Activated CD8-positive, alpha-beta memory T cell treated with anti-CD3 and anti-CD28 coated beads, Interleukin-2, amount 10 ng/mL, durations not matched to agents 7 days and 5 days (primary cell): ENCODE results near the gene C1orf105. TPM values are rescaled to one million over a fixed set of nuclear protein-coding genes. Genes with fewer than 3 reads are reported as not detected.

Experiments used
- ATAC-seq: fragments of 150-1000 bp; cut with Tn5 transposase; one replicate; pipeline ENCODE4 v1.10.0; 2021; ENCODE audit warnings: moderate library complexity
- CTCF ChIA-PET: fragments of 350-600 bp; sonication (Branson Sonifier 250); formaldehyde crosslinking; loops from one replicate; lab custom pipeline; 2021; ENCODE audit warnings: antibody characterized with exemption; lab: Charles Lee
- DNase-seq: peaks from one replicate; pipeline ENCODE4 v3.0.0-alpha.2; 2020
- H3K27ac Mint-ChIP-seq: one replicate; pipeline ENCODE4 v1.8.0; 2021; ENCODE audit warnings: mild to moderate bottlenecking, mixed read lengths
- H3K27me3 Mint-ChIP-seq: one replicate; pipeline ENCODE4 v1.8.0; 2021; ENCODE audit warnings: mixed read lengths
- H3K36me3 Mint-ChIP-seq: one replicate; pipeline ENCODE4 v1.8.0; 2021; ENCODE audit warnings: mild to moderate bottlenecking, mixed read lengths
- H3K4me1 Mint-ChIP-seq: one replicate; pipeline ENCODE4 v1.8.0; 2021; ENCODE audit warnings: mixed read lengths
- H3K4me3 Mint-ChIP-seq: one replicate; pipeline ENCODE4 v1.8.0; 2021; ENCODE audit warnings: mild to moderate bottlenecking, moderate library complexity, mixed read lengths
- H3K9me3 Mint-ChIP-seq: one replicate; pipeline ENCODE4 v1.8.0; 2022; ENCODE audit warnings: low read depth, mixed read lengths
- total RNA-seq, 2 experiments: library from RNA; stranded (reverse); gene quantifications; one replicate each; pipeline ENCODE4 v1.2.3, GENCODE V29; 2021

C1orf105 gene
- total RNA-seq, 2 experiments from 2014 or later, result not detected

DNA sequence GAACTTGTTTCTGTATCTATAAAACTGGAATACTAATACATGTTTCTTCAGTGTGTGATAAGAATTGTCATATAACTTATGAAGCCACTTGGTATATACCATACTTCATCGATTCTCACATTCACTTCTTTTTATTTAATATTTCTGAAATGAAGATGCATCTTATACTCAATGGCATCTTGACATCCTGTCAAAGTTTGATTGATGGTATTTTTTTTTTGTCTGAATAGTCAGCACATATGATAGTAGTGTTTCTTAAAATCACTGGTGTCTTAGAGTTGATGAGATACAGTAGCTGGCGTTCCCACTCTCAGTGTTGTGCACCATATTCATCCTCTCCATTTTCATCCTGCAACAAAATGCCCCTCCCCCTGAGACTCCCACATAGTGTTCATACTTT, 34.4 kb upstream of the C1orf105 start:
- DNase-seq (no peak), ATAC-seq (no peak)
- H3K4me3 Mint-ChIP-seq, result no peak overlapping the region
- H3K36me3 Mint-ChIP-seq, result no peaks in the 10 kb centered on the region
- H3K27me3 Mint-ChIP-seq, result peaks cover 7% of the 10 kb centered on the region
- no peak overlapping the region for H3K27ac Mint-ChIP-seq
- peaks cover 4% of the 10 kb centered on the region for H3K4me1 Mint-ChIP-seq
- H3K9me3 Mint-ChIP-seq, result no peaks in the 10 kb centered on the region
- CTCF ChIA-PET, result no interaction called here

- Mint-ChIP-seq H3K4me1 (peaks cover 3% of the 10 kb centered on the region), H3K9me3 (no peaks in the 10 kb centered on the region), H3K27me3 (peaks cover 18% of the 10 kb centered on the region), H3K27ac (no peak overlapping the region), H3K36me3 (peaks cover 2% of the 10 kb centered on the region), H3K4me3 (no peak overlapping the region)
- DNase-seq (no peak), ATAC-seq (no peak)
- CTCF ChIA-PET, result no interaction called here
Measured at GRCh38 chr1:172388490-172388889, 32.0 kb upstream of the C1orf105 start.

- Mint-ChIP-seq H3K4me1 (peaks cover 17% of the 10 kb centered on the region), H3K27ac (no peak overlapping the region), H3K27me3 (peaks cover 18% of the 10 kb centered on the region), H3K4me3 (no peak overlapping the region), H3K36me3 (peaks cover 4% of the 10 kb centered on the region), H3K9me3 (no peaks in the 10 kb centered on the region)
- no peak for DNase-seq
- no peak for ATAC-seq
- CTCF ChIA-PET, result no interaction called here
Measured at GRCh38 chr1:172390301-172390682, 30.2 kb upstream of the C1orf105 start.

DNA sequence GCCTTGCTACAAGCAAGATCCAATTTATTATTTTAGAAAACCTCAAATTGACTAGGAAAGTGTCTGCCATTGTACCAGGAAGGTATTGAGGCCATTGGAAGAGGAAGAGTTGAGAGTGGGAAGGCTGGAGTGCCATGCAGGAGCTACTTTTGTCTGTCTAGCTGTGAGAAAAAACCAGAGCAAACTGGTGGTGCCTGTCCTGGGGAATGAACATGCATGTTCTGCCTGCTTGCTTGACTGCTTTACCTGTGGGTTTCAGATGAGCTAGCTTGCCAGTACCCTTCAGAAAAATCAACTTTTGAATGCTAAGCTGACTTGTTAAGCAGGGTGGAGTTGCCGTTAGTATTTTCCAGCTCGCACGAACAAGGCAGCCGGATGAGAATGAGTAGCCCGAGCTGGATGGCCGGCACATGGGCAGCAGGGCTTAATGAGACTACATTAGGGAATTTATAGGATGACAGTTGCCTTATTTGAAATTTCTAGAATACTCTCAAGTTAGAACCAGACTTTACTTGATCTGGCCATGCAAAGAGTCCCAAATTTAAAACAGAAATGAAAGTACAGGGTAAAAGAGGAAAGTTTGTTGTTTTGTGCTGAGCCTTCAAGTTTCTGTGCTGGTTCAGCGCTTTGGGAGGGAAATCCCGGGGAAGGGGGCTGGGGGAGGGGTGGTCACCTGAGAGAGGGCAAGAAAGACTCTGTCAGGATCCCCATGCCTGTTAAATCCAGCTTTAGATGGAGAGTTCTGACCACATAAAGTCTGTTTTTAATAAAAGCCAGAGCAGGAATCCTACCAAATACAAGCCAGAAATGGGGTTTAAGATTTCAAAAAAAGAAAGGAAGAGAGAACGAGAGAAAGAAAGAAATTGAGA, 29.6 kb upstream of the C1orf105 start:
- H3K27ac Mint-ChIP-seq, result no peak overlapping the region
- H3K4me3 Mint-ChIP-seq, result no peak overlapping the region
- ATAC-seq, result no peak

GRCh38 chr1:172391976-172392375, 28.5 kb upstream of the C1orf105 start:
- CTCF ChIA-PET, result no interaction called here

More for the DNA sequence above, 29.6 kb upstream of the C1orf105 start:
- DNase-seq, result no peak
- H3K4me1 Mint-ChIP-seq, result peaks cover 21% of the 10 kb centered on the region
- H3K9me3 Mint-ChIP-seq, result no peaks in the 10 kb centered on the region
- CTCF ChIA-PET, result no interaction called here
- peaks cover 18% of the 10 kb centered on the region for H3K27me3 Mint-ChIP-seq
- peaks cover 4% of the 10 kb centered on the region for H3K36me3 Mint-ChIP-seq

GRCh38 chr1:172393354-172393753, 27.1 kb upstream of the C1orf105 start:
- Mint-ChIP-seq H3K9me3 (no peaks in the 10 kb centered on the region), H3K36me3 (peaks cover 4% of the 10 kb centered on the region), H3K27ac (no peak overlapping the region), H3K4me3 (no peak overlapping the region), H3K27me3 (peaks cover 18% of the 10 kb centered on the region), H3K4me1 (peaks cover 33% of the 10 kb centered on the region)
- DNase-seq, result no peak
- CTCF ChIA-PET, result interaction anchor here (1.6 kb wide), 1 partner anchor 13 kb away, joined by 4 read pairs; no protein-coding TSS in a partner anchor
- no peak for ATAC-seq

More at GRCh38 chr1:172391976-172392375, 28.5 kb upstream of the C1orf105 start:
- DNase-seq (no peak), ATAC-seq (no peak)
- Mint-ChIP-seq H3K36me3 (peaks cover 4% of the 10 kb centered on the region), H3K27me3 (peaks cover 18% of the 10 kb centered on the region), H3K27ac (no peak overlapping the region), H3K4me1 (peaks cover 25% of the 10 kb centered on the region), H3K9me3 (no peaks in the 10 kb centered on the region), H3K4me3 (no peak overlapping the region)

DNA sequence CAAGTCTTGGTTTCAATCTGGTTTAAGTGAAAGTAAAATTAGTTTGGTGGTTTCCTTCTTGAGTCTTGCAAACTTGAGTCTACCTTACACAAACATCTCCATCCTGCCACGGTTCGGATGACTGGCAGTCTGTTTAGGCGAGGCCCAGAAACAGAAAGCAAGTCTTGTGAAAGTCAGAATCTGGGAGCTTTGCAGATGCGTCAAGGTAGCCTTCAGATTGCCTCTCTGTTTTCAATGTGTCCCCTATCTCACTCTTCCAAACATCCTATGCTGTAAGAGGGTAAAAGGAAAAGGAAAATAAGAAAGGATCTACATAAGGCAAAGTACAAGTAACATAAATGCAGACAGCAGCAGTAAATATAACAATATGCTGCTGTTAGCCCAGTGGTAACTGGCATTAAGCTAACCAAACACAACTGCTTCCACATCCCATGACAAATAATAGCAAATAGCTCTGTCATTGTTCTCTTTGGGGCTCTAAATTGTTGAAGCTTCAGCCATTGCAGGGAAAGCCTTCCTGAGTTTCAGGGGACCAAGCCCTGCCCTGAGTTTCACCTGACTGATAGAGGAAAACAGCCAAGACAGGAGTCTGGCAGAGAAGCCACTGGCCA, 26.2 kb upstream of the C1orf105 start:
- Mint-ChIP-seq H3K27me3 (peaks cover 18% of the 10 kb centered on the region), H3K4me1 (peaks cover 42% of the 10 kb centered on the region), H3K9me3 (no peaks in the 10 kb centered on the region), H3K4me3 (peak overlapping the region; percentile 36), H3K36me3 (peaks cover 4% of the 10 kb centered on the region), H3K27ac (peak overlapping the region; percentile 83)
- ATAC-seq (peak; percentile 98), DNase-seq (peak; percentile 88)
- CTCF ChIA-PET, result interaction anchor here (0.6 to 2.9 kb wide), 16 partner anchors 10 to 408 kb away, joined by 3 to 11 read pairs (median 4); partner anchors contain the start of gene PIGC

DNA sequence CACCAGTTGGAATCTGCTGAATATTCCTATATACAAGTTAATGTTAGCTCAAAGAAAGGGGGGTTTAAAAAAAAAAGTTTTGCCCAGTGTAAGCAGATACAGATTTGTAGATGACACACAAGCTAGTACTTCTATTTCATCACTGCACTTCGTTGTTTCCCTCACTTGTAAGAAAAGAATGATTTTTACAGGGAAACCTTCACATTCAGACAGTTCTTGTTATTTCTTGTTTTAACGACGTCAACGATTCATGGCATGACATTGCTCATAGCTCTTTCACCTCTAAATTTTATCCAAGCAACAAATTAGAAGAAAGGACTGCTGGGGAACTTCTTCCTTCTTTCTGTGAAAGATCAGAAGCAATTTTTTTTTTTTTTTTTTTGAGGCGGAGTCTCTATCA, 25.7 kb upstream of the C1orf105 start:
- peak overlapping the region; percentile 31 for H3K4me3 Mint-ChIP-seq
- CTCF ChIA-PET, result interaction anchor here (0.6 to 2.9 kb wide), 17 partner anchors 9 to 409 kb away, joined by 3 to 11 read pairs (median 4); partner anchors contain the start of gene PIGC
- DNase-seq (no peak), ATAC-seq (no peak)
- H3K4me1 Mint-ChIP-seq, result peaks cover 47% of the 10 kb centered on the region
- H3K9me3 Mint-ChIP-seq, result no peaks in the 10 kb centered on the region
- peaks cover 18% of the 10 kb centered on the region for H3K27me3 Mint-ChIP-seq
- peak overlapping the region; percentile 83 for H3K27ac Mint-ChIP-seq
- H3K36me3 Mint-ChIP-seq, result peaks cover 4% of the 10 kb centered on the region

GRCh38 chr1:172395576-172395975, 24.9 kb upstream of the C1orf105 start:
- CTCF ChIA-PET, result interaction anchor here (1.0 to 2.9 kb wide), 6 partner anchors 11 to 393 kb away, joined by 3 to 11 read pairs (median 4); partner anchors contain the start of gene PIGC
- no peak overlapping the region for H3K27ac Mint-ChIP-seq

GRCh38 chr1:172397221-172397620, 23.3 kb upstream of the C1orf105 start:
- peaks cover 57% of the 10 kb centered on the region for H3K4me1 Mint-ChIP-seq
- no peak overlapping the region for H3K4me3 Mint-ChIP-seq
- CTCF ChIA-PET, result no interaction called here
- peaks cover 4% of the 10 kb centered on the region for H3K36me3 Mint-ChIP-seq
- DNase-seq (no peak), ATAC-seq (no peak)
- no peaks in the 10 kb centered on the region for H3K9me3 Mint-ChIP-seq
- no peak overlapping the region for H3K27ac Mint-ChIP-seq
- peaks cover 12% of the 10 kb centered on the region for H3K27me3 Mint-ChIP-seq

More at GRCh38 chr1:172395576-172395975, 24.9 kb upstream of the C1orf105 start:
- DNase-seq (no peak), ATAC-seq (no peak)
- H3K4me1 Mint-ChIP-seq, result peaks cover 54% of the 10 kb centered on the region
- H3K27me3 Mint-ChIP-seq, result peaks cover 18% of the 10 kb centered on the region
- peaks cover 4% of the 10 kb centered on the region for H3K36me3 Mint-ChIP-seq
- H3K9me3 Mint-ChIP-seq, result no peaks in the 10 kb centered on the region
- H3K4me3 Mint-ChIP-seq, result no peak overlapping the region

- ATAC-seq, result no peak
- no peaks in the 10 kb centered on the region for H3K9me3 Mint-ChIP-seq
- CTCF ChIA-PET, result interaction anchor here (1.2 kb wide), 1 partner anchor 59 kb away, joined by 3 read pairs; no protein-coding TSS in a partner anchor
- H3K4me1 Mint-ChIP-seq, result peaks cover 57% of the 10 kb centered on the region
- no peak overlapping the region for H3K4me3 Mint-ChIP-seq
- peaks cover 4% of the 10 kb centered on the region for H3K36me3 Mint-ChIP-seq
- H3K27ac Mint-ChIP-seq, result no peak overlapping the region
- no peak for DNase-seq
- H3K27me3 Mint-ChIP-seq, result peaks cover 8% of the 10 kb centered on the region
Measured at GRCh38 chr1:172397633-172398032, 22.9 kb upstream of the C1orf105 start.

DNA sequence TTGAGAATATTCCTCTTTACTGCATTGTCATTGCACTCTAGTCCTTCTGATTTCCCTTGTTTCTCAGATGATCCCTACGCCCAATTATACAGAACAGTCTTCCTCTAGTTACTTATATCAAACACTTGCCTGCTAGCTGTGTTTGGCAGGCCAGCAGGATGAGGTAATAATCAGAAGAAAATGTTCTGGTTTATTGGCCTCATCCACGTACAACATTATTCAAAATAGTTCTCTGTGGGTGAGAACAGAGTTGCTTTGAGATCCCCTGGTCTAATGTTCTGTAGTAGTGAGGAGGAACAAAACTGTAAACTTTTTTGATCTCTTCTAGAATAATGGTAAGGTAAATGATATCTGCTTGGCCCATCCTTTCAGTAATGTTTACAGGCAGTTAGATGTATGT, 22.3 kb upstream of the C1orf105 start:
- CTCF ChIA-PET, result interaction anchor here (1.2 to 2.2 kb wide), 5 partner anchors 14 to 396 kb away, joined by 3 to 13 read pairs (median 4); no protein-coding TSS in a partner anchor
- Mint-ChIP-seq H3K27ac (no peak overlapping the region), H3K36me3 (peaks cover 4% of the 10 kb centered on the region), H3K4me3 (no peak overlapping the region), H3K9me3 (no peaks in the 10 kb centered on the region), H3K27me3 (peaks cover 4% of the 10 kb centered on the region), H3K4me1 (peaks cover 60% of the 10 kb centered on the region)
- no peak for DNase-seq
- ATAC-seq, result no peak
